ENCODE measurements around the gene KPNA2. TPM values are rescaled to one million over a fixed set of nuclear protein-coding genes. Genes with fewer than 3 reads are reported as not detected.
A peak's percentile ranks its signal among the peaks of the same experiment; 100 is the strongest.
"Not testable (repeated sequence)": the region's sequence is repeated elsewhere in the genome, so short reads cannot be mapped to it uniquely, and the experiment has no call there.

KPNA2 gene
- total and polyA plus RNA-seq, 9 of the 15 experiments (the other 6 are each of a cell fraction or from before 2014, with no cell fraction given) = 132 to 984 (median 241) TPM

DNA sequence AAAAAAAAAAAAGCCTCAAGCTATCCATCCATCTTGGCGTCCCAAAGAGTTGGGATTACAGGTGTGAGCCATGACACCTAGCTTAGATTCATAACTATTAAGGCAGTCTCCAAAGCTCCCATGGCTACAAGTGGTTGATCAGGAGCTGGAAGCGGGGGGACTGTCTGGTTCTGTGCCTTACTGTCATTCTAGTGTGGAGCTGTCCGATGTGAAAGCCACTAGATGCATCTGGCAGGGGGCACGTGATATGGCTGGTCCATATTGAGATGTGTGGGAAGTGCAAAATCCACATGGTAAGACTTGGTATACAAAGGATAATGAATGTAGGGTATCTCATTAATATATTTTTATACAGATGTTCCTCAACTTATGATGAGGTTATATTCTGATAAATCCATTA lies 38.7 kb downstream of the KPNA2 start:
- no peak overlapping the region for H3K4me2 ChIP-seq (ENCODE audit: insufficient read depth, low read length)
- DNase-seq (ENCODE audit: extremely low read depth in 1 of 4, low spot score in 3 of 4) = no peak
- H3K9me3 ChIP-seq (replicated peaks; ENCODE audit: control insufficient read depth, insufficient read depth, low read depth, low read length) = no peaks in the 10 kb centered on the region
- no peaks in the 10 kb centered on the region; a peak in 1 of 5 replicates for H3K4me1 ChIP-seq (replicated peaks in 1 of 2; ENCODE audit: control insufficient read depth in 2 of 2, insufficient read depth in 2 of 2, low read length in 2 of 2)
- ChIA-PET CTCF (ENCODE audit: low intra/inter-chr PET ratio) (interaction anchor here (0.6 kb wide), 1 partner anchor 389 kb away, joined by 3 read pairs; no protein-coding TSS in a partner anchor), POLR2A (no interaction called here)
- no peak overlapping the region for H3K9ac ChIP-seq (ENCODE audit: insufficient read depth in 1 of 2, low read depth in 2 of 2, low read length in 2 of 2)
- H3K36me3 ChIP-seq (ENCODE audit: control insufficient read depth, insufficient read depth, low read length) = no peaks in the 10 kb centered on the region
- no peaks in the 10 kb centered on the region for H3K79me2 ChIP-seq (ENCODE audit: control insufficient read depth, insufficient read depth, low read length)
- no peak overlapping the region for H3K4me3 ChIP-seq
- no peaks in the 10 kb centered on the region for H3K27me3 ChIP-seq (ENCODE audit: control insufficient read depth in 2 of 2, insufficient read depth in 2 of 2, low read length in 2 of 2)
- no TSS peak for BruUV-seq (replicated peaks)
- TF ChIP-seq, protein P1, sequence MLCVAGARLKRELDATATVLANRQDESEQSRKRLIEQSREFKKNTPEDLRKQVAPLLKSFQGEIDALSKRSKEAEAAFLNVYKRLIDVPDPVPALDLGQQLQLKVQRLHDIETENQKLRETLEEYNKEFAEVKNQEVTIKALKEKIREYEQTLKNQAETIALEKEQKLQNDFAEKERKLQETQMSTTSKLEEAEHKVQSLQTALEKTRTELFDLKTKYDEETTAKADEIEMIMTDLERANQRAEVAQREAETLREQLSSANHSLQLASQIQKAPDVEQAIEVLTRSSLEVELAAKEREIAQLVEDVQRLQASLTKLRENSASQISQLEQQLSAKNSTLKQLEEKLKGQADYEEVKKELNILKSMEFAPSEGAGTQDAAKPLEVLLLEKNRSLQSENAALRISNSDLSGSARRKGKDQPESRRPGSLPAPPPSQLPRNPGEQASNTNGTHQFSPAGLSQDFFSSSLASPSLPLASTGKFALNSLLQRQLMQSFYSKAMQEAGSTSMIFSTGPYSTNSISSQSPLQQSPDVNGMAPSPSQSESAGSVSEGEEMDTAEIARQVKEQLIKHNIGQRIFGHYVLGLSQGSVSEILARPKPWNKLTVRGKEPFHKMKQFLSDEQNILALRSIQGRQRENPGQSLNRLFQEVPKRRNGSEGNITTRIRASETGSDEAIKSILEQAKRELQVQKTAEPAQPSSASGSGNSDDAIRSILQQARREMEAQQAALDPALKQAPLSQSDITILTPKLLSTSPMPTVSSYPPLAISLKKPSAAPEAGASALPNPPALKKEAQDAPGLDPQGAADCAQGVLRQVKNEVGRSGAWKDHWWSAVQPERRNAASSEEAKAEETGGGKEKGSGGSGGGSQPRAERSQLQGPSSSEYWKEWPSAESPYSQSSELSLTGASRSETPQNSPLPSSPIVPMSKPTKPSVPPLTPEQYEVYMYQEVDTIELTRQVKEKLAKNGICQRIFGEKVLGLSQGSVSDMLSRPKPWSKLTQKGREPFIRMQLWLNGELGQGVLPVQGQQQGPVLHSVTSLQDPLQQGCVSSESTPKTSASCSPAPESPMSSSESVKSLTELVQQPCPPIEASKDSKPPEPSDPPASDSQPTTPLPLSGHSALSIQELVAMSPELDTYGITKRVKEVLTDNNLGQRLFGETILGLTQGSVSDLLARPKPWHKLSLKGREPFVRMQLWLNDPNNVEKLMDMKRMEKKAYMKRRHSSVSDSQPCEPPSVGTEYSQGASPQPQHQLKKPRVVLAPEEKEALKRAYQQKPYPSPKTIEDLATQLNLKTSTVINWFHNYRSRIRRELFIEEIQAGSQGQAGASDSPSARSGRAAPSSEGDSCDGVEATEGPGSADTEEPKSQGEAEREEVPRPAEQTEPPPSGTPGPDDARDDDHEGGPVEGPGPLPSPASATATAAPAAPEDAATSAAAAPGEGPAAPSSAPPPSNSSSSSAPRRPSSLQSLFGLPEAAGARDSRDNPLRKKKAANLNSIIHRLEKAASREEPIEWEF (CRISPR knock-in tag; IDR thresholded peaks at IDR 0.05) = no peak
- TF ChIP-seq, protein P2, sequence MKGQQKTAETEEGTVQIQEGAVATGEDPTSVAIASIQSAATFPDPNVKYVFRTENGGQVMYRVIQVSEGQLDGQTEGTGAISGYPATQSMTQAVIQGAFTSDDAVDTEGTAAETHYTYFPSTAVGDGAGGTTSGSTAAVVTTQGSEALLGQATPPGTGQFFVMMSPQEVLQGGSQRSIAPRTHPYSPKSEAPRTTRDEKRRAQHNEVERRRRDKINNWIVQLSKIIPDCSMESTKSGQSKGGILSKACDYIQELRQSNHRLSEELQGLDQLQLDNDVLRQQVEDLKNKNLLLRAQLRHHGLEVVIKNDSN (CRISPR knock-in tag; IDR thresholded peaks at IDR 0.05) = peak; percentile 41; the same call in 1 of the 2 replicates
- FAIRE-seq = no peak
- in situ Hi-C loops (cut with MboI) (no loop called here), intact Hi-C loops (cut with micrococcal nuclease) (no loop called here)
- H2AFZ ChIP-seq (ENCODE audit: low read depth, low read length) = no peak overlapping the region
- H3K9me1 ChIP-seq (ENCODE audit: control insufficient read depth, insufficient read depth, low read length) = no peaks in the 10 kb centered on the region
- no peak overlapping the region for H3K27ac ChIP-seq (ENCODE audit: extremely low read depth, low read depth, low read length)
- 13% methylated on average over 3 of the region's 4 CpGs for WGBS (ENCODE audit: insufficient coverage, low coverage, missing lambda C conversion rate)
- H4K20me1 ChIP-seq (replicated peaks; ENCODE audit: control insufficient read depth, insufficient read depth, low read length) = no peaks in the 10 kb centered on the region
- no peak for ATAC-seq

DNA sequence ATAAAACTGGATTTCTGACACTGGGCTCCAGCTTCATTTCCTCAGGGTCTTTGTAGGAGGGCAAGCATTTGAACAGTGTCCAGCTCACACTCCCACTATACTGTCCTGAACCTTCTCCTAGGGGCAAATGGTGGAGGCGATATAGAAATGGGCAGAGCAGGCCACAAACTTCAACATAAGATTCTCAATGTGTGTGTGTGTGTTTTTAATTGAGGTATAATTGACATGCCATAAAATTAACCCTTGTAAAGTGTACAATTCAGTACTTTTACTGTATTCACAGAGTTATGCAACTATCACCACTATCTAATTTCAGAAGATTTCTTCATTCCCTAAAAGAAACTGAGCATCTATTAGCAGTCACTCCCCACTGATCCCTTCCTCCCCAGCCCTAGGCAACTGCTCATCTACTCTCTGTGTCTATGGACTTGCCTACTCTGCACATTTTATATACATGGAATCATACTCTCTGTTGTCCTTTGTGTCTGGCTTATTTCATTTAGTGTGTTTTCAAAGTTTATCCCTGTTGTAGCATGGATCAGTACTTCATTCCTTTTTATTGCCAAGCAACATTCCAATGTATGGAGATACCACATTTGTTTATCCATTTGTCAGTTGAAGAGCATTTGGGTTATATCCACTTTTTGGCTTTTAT lies 40.5 kb downstream of the KPNA2 start:
- in situ Hi-C loops (cut with MboI); H3K9me3 ChIP-seq (replicated peaks; ENCODE audit: control insufficient read depth, insufficient read depth, low read depth, low read length): not testable (repeated sequence)
- peak; percentile 77 for FAIRE-seq

More for the DNA sequence above, 40.5 kb downstream of the KPNA2 start:
- H4K20me1 ChIP-seq (replicated peaks; ENCODE audit: control insufficient read depth, insufficient read depth, low read length); H3K27ac ChIP-seq (ENCODE audit: extremely low read depth, low read depth, low read length); H3K4me1 ChIP-seq (replicated peaks in 1 of 2; ENCODE audit: control insufficient read depth in 2 of 2, insufficient read depth in 2 of 2, low read length in 2 of 2); H3K4me2 ChIP-seq (ENCODE audit: insufficient read depth, low read length); POLR2A ChIA-PET; H3K9me1 ChIP-seq (ENCODE audit: control insufficient read depth, insufficient read depth, low read length); H3K4me3 ChIP-seq; H3K79me2 ChIP-seq (ENCODE audit: control insufficient read depth, insufficient read depth, low read length); H2AFZ ChIP-seq (ENCODE audit: low read depth, low read length); H3K27me3 ChIP-seq (ENCODE audit: control insufficient read depth in 2 of 2, insufficient read depth in 2 of 2, low read length in 2 of 2); ATAC-seq; BruUV-seq (replicated peaks); H3K36me3 ChIP-seq (ENCODE audit: control insufficient read depth, insufficient read depth, low read length); CTCF ChIA-PET (ENCODE audit: low intra/inter-chr PET ratio); DNase-seq (ENCODE audit: extremely low read depth in 1 of 4, low spot score in 3 of 4); intact Hi-C loops (cut with micrococcal nuclease); H3K9ac ChIP-seq (ENCODE audit: insufficient read depth in 1 of 2, low read depth in 2 of 2, low read length in 2 of 2): not testable (repeated sequence)
- WGBS (ENCODE audit: insufficient coverage, low coverage, missing lambda C conversion rate) = 29% methylated on average over 1 of the region's 1 CpG

All from K562 (cell line).